Activated B cell treated with CpG ODN at 0.5 μM for 24 hours (primary cell): Measurements from ENCODE around the gene TNIP3. TPM values are rescaled to one million over a fixed set of nuclear protein-coding genes. Genes with fewer than 3 reads are reported as not detected.

Source experiments
- ATAC-seq: fragments of 200-7000 bp; cut with Tn5 transposase; one replicate; pipeline ENCODE4 v1.10.0; 2021; ENCODE audit warnings: low read depth, mild to moderate bottlenecking, moderate library complexity
- CTCF ChIA-PET: fragments of 350-600 bp; sonication (Branson Sonifier 250); formaldehyde crosslinking; loops from one replicate; lab custom pipeline; 2021; ENCODE audit warnings: antibody characterized with exemption; lab: Charles Lee
- POLR2A ChIA-PET: fragments of 350-600 bp; sonication (Branson Sonifier 250); formaldehyde crosslinking; loops from one replicate; lab custom pipeline; 2021; ENCODE audit warnings: antibody characterized with exemption; lab: Charles Lee
- DNase-seq: peaks from one replicate; pipeline ENCODE4 v3.0.0; 2022
- H3K27ac Mint-ChIP-seq: one replicate; pipeline ENCODE4 v1.8.0; 2020; ENCODE audit warnings: mixed read lengths
- H3K27me3 Mint-ChIP-seq: one replicate; pipeline ENCODE4 v1.8.0; 2021; ENCODE audit warnings: mixed read lengths
- H3K36me3 Mint-ChIP-seq: one replicate; pipeline ENCODE4 v1.8.0; 2021; ENCODE audit warnings: low read depth, mixed read lengths
- H3K4me1 Mint-ChIP-seq: one replicate; pipeline ENCODE4 v1.8.0; 2021; ENCODE audit warnings: mixed read lengths
- H3K4me3 Mint-ChIP-seq: one replicate; pipeline ENCODE4 v1.8.0; 2020; ENCODE audit warnings: mild to moderate bottlenecking, mixed read lengths
- H3K9me3 Mint-ChIP-seq: one replicate; pipeline ENCODE4 v1.8.0; 2020; ENCODE audit warnings: mixed read lengths
- CTCF ChIP-seq: fragments of 200-600 bp; IDR thresholded peaks from one replicate; pipeline ENCODE4 v1.8.0; 2022; ENCODE audit warnings: antibody characterized with exemption, mild to moderate bottlenecking
- intact Hi-C: fragments of 100-400 bp; cut with micrococcal nuclease; formaldehyde crosslinking; loops from one replicate; pipeline ENCODE4 v1.15.1; 2024
- total RNA-seq: library from RNA; stranded (reverse); gene quantifications from 2 replicates; pipeline ENCODE4 v1.2.3, GENCODE V29; 2022

Gene TNIP3
- total RNA-seq, 1 donor from 2014 or later, result not detected

DNA sequence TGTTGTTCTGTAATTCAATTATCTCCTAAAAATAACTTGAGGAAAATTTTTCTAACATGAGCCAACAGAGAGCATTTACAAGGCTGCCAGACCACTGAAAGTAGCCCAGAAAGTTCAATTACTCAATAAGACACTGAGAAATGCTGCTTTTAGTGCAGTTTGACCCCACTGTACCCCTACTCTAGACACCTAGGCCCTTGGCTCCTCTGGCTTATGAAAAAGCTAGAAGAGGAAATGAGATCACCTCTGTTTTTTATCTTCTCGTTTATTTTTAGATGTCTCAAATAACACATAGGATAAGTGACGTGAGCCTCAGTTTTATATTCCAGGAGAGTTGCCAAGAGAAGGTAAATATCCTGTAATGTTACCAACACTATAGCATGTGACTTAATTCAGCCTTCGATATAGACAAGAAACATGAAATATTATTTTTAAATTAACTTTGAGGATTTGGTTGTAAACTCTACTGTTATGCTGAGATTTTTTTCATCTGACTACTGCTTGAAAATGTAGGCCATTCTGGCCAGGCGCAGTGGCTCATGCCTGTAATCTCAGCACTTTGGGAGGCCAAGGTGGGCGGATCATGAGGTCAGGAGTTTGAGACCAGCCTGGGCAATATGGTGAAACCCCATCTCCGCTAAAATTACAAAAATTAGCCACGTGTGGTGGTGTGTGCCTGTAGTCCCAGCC, 24.4 kb downstream of the TNIP3 start:
- intact Hi-C loops, result no loop called here
- Mint-ChIP-seq H3K4me1 (no peaks in the 10 kb centered on the region), H3K9me3 (no peaks in the 10 kb centered on the region), H3K36me3 (no peaks in the 10 kb centered on the region), H3K27ac (no peak overlapping the region), H3K27me3 (no peaks in the 10 kb centered on the region), H3K4me3 (no peak overlapping the region)
- TF ChIP-seq CTCF, result no peak
- ChIA-PET CTCF (no interaction called here), POLR2A (no interaction called here)
- ATAC-seq (no peak), DNase-seq (no peak)

DNA sequence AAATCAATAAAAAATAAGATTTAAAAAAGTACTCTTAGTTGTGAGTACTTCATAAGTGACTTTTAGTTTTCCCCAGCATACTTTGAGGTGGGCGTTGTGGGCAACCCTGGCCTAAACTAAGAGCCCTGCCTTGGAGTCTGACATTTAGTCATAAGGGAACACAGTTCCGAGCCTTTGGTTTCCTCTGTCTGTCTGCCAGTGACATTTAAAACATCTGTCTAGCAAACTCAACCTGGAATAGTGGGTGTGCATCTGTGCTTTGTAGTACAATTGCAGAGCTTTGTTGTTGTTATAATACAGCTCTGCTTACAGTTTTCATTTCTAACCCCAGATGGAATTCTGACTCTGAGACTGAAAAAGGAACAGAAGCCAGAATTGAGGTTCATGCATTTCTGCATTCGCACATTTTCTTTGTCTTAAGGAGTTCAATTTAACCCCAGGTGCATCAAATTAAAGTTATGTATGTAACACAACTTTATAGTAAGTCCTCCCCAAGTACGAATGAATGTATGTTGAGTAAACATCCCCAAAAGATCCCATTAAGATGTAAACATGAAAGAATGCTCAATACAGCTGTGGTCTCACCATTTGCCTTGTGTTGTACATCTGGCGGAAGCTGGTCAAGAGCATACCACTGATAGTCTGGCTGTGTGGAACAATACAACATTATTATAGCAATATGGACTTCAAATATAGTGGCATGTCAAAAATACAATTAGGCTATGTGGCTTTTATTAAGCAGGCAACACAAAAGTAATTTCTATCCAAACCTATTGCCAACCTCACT, 25.9 kb downstream of the TNIP3 start:
- Mint-ChIP-seq H3K36me3 (no peaks in the 10 kb centered on the region), H3K9me3 (no peaks in the 10 kb centered on the region), H3K4me1 (no peaks in the 10 kb centered on the region), H3K27me3 (no peaks in the 10 kb centered on the region), H3K4me3 (no peak overlapping the region), H3K27ac (no peak overlapping the region)
- ChIA-PET CTCF (no interaction called here), POLR2A (no interaction called here)
- DNase-seq (no peak), ATAC-seq (no peak)
- TF ChIP-seq CTCF, result no peak
- intact Hi-C loops, result no loop called here

DNA sequence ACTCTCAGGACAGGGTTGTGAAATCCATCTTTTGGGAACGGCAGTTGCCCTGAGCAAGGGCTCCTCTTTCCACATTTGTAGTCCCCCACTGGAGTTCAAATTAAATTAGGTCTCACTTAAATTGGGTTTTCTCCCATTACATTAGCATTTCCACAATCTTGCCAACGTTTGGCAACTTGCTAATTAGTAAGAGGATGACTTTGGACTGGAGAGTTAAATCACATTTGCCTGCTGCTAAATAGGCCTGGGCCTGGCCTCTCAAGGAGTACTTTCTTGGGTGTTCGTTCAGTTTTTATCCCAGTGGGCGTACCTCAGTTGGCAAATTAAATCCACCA, 33.8 kb downstream of the TNIP3 start:
- ChIA-PET CTCF (no interaction called here), POLR2A (no interaction called here)
- no peak for TF ChIP-seq CTCF
- H3K4me1 Mint-ChIP-seq, result no peaks in the 10 kb centered on the region
- intact Hi-C loops, result no loop called here
- no peak overlapping the region for H3K27ac Mint-ChIP-seq
- no peaks in the 10 kb centered on the region for H3K36me3 Mint-ChIP-seq
- H3K27me3 Mint-ChIP-seq, result no peaks in the 10 kb centered on the region
- ATAC-seq (no peak), DNase-seq (no peak)
- no peak overlapping the region for H3K4me3 Mint-ChIP-seq
- peaks cover 2% of the 10 kb centered on the region for H3K9me3 Mint-ChIP-seq

GRCh38 chr4:121129606-121130325, 34.4 kb downstream of the TNIP3 start:
- no peak for TF ChIP-seq CTCF
- ChIA-PET POLR2A (no interaction called here), CTCF (no interaction called here)
- Mint-ChIP-seq H3K36me3 (no peaks in the 10 kb centered on the region), H3K27me3 (no peaks in the 10 kb centered on the region), H3K4me3 (no peak overlapping the region), H3K27ac (no peak overlapping the region), H3K9me3 (peaks cover 2% of the 10 kb centered on the region), H3K4me1 (no peaks in the 10 kb centered on the region)
- no peak for ATAC-seq
- no peak for DNase-seq
- intact Hi-C loops, result no loop called here

- intact Hi-C loops, result no loop called here
- Mint-ChIP-seq H3K36me3 (no peaks in the 10 kb centered on the region), H3K27ac (no peak overlapping the region), H3K4me3 (no peak overlapping the region), H3K27me3 (no peaks in the 10 kb centered on the region), H3K9me3 (peaks cover 2% of the 10 kb centered on the region), H3K4me1 (no peaks in the 10 kb centered on the region)
- TF ChIP-seq CTCF, result no peak
- ATAC-seq, result no peak
- CTCF ChIA-PET, result no interaction called here
- no peak for DNase-seq
- POLR2A ChIA-PET, result no interaction called here
Measured at GRCh38 chr4:121127100-121127499, 37.0 kb downstream of the TNIP3 start.
